GM21447 (cell line): ENCODE results near the gene FBLN7.

Experiments used
- ATAC-seq: cut with Tn5 transposase; IDR thresholded peaks from one replicate; pipeline ENCODE4 v1.9.1; 2021; ENCODE audit not compliant: unreplicated experiment

Gene FBLN7

DNA sequence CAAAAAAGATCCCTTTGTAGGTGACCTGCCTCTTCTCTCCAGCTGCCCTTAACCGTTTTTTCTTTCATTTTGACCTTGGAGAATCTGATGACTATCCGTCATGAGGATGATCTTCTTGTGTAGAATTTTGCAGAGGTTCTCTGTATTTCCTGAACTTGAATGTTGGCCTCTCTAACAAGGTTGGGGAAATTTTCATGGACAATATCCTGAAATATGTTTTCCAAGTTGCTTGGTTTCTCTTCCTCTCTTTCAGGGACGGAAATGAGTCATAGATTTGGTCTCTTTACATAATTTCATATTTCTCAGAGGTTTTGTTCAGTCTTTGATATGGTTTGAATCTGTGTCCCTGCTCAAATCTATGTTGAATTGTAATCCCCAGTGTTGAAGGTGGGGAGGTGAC, 82.6 kb downstream of the FBLN7 start:
- ATAC-seq, result no peak

DNA sequence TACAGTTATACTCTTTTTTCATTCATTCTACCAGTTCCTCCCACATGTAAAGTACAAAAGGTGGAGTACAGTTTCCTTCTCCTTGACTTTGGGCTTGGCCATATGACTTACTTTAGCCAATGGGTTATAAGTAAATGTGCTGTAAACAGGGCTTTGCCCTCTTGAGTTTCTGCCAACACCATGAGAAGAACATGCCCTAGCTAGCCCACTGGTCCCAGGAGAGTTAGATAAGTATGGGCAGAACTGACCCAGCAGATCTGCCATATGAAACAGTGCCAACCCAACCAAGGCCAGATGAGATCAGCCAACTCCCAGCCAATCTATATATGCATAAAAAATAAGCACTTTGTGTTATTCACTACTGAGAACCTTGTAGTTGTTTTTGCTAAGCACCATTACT, 91.2 kb downstream of the FBLN7 start:
- no peak for ATAC-seq

DNA sequence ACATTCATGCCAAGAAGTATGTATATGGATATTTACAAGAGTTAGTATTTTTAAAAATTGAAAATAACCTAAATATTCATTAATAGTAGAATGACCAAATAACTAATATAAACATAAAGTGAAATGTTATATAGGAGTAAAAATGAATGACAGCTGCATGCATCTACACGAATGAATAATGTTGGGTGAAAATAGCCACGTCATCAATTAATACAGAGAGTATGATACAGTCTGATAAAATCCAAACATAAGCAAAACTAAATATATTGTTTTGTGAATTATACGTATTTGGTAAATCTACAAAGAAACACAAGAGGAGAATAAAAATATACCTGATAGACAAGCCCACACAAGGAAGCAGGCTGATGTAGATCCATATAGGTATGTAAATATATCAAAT, 92.2 kb downstream of the FBLN7 start:
- ATAC-seq, result no peak
